Gastrocnemius medialis (tissue), 4 donors: ENCODE results near the gene ARID5B.

Experiments
- CTCF ChIP-seq, 5 experiments: fragments of 450-650 bp in 3 of 5; fragments of 200-600 bp in 2 of 5; sonication (generic) in 2 of 5; IDR thresholded peaks in 4 of 5; conservative IDR thresholded peaks in 1 of 5; 1 replicate in 4 of 5; 2 replicates in 1 of 5; pipeline ENCODE4 v1.5.1; 2016 to 2019; ENCODE audit warnings: antibody characterized with exemption in 5 of 5, mild to moderate bottlenecking in 3 of 5, moderate library complexity in 3 of 5
- POLR2A ChIP-seq, 2 donors: fragments of 450-650 bp; IDR thresholded peaks; one replicate each; pipeline ENCODE4 v1.6.1; 2017; ENCODE audit warnings: antibody characterized with exemption in 2 of 2, mild to moderate bottlenecking in 2 of 2, moderate library complexity in 2 of 2

GRCh38 chr10:61859786-61860185 lies 41.7 kb upstream of the ARID5B start:
- TF ChIP-seq CTCF (IDR thresholded peaks at IDR 0.05 in 4 of 5, conservative IDR thresholded peaks at IDR 0.05 in 1 of 5) (no peak), POLR2A (IDR thresholded peaks at IDR 0.05) (no peak)
